GM12878 (cell line): Measurements from ENCODE around the gene MTRF1.

Experiments
- ELK1 ChIP-seq: IDR thresholded peaks from 2 replicates; pipeline ENCODE4 v1.6.1; 2012; ENCODE audit warnings: low read depth, low read length, improper control_type of control experiment
- POLR2AphosphoS5 ChIP-seq: IDR thresholded peaks from 2 replicates; pipeline ENCODE4 v1.6.1; 2011; ENCODE audit warnings: mild to moderate bottlenecking, low read length, inconsistent platforms
- PRDM15 ChIP-seq: fragments of 450-650 bp; formaldehyde crosslinking; IDR thresholded peaks from 2 replicates; pipeline ENCODE4 v1.4.0; 2020; ENCODE audit warnings: mild to moderate bottlenecking, moderate library complexity
- RAD21 ChIP-seq: IDR thresholded peaks from 2 replicates; pipeline ENCODE4 v1.6.1; 2011; ENCODE audit warnings: mild to moderate bottlenecking, low read depth, low read length, moderate library complexity; ENCODE audit not compliant: insufficient read depth

GRCh38 chr13:41304551-41304950, 41.2 kb upstream of the MTRF1 start:
- TF ChIP-seq ELK1 (no peak), RAD21 (no peak), POLR2AphosphoS5 (no peak), PRDM15 (CRISPR knock-in tag) (no peak)
